Activated CD4-positive, CD25-positive, alpha-beta regulatory T cell (primary cell): ENCODE results near the gene GRIN1.
"Not testable (repeated sequence)": the region's sequence is repeated elsewhere in the genome, so short reads cannot be mapped to it uniquely, and the experiment has no call there.

Experiments
- DNase-seq, 4 experiments: peaks; one replicate each; lab custom pipeline; 2025; lab: John Stamatoyannopoulos, UW

Gene GRIN1

DNA sequence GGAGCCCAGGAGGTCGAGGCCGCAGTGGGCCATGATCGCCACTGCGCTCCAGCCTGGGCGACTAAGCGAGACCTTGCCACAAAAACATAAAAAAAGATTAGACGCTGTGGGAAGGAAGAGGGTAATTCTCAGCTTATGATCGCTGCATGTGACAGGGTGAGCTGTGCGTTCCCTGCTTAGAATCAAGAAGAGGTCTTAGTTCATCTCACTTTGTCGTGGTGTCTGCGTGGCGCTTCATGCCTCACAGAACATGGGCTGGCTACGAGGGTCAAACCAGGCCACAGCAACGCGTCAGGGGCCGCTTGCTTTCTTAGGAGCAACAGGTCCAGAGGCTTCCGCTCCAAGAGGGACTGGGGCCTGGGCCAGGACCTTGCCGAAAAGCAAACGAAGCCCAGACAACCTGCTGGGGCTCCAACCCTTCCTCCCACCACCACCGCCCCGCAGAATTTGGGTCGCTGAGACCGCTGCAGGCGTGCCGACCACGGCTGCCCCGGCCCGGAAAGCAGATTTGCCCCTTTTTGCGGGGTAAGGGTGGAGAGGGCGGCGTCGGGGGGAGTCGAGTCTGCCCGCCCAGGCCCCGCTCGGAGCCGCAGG lies 10.0 kb upstream of the GRIN1 start:
- DNase-seq: no peak

DNA sequence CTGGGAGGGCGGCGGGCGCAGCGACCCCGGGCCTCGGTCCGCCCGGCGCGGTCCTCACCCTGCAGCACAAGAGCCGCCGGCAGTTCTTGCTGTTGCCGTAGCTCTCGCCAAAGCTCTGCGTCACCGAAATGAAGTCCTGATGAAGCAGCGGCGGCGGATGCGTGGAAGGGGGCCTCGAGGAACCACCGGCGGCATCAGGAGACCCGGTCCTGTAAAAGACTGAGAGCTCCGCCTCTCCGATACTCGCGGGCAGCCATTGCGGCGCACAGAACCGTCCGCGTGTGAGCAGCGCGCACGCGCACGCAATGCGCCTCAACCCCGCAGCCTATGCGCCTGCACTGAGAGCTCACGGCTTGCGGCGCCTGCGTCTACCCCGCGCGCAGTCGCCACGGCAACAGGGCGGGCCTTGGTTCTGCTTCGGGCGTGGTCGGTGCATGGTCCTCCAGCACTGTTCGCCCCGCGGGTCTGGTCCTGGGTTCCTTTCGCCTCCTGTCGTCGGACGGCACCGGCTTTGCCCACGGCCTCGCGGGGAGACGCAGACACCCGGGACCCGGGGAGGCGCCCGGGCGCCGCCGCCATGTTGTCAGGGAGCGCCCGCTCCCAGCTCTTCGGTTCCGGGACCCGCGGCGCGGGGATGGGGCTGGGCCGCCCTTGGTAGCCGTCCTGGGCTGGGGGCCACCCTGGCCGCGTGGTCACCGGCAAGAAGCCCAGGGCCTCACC lies 9.3 kb upstream of the GRIN1 start:
- peak; percentile 69 to 88 (median 82) for DNase-seq

DNA sequence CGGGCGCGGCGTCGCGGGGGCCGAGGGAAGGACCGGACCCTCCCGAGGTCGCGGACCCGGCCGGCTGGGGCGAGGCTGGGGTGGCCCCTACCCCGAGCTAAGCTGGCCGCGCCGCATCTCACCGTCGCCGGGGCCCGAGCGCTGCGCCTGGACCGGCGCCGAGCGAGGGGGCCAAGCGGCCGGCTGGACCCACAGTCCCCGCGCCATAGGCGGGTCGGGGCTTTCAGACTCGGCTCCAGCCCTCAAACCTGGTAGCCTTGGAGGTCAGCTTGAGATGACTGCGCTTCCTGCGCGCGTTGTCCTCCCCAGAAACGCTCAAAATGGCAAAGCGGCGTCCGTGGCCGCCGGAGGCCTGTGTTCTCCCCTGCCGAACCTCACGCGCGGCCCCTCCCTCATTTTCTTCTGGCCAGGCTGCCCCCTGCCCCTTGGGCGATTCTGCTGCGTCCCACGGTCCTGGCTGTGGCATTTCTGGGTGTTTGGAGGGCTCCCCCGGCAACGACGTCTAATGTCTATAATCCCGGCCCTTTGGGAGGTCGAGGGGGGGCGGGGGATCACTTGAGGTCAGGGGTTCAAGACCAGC lies 8.7 kb upstream of the GRIN1 start:
- DNase-seq: no peak

DNA sequence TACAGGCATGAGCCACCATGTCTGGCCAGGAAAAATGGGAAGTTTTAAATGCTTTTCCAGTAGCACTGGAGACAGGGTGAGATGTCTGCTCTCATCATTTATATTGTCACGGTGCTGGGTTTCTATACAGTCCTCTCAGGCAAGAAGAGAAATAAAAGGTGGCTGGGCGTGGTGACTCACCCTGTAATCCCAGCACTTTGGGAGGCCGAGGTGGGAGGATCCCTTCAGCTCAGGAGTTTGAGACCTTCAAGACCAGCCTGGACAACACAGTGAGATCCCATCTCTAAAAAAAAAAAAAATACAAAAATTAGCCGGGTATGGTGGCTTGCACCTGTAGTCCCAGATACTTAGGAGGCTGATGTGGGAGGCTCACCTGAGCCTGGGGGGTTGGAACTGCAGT lies 4.8 kb upstream of the GRIN1 start:
- DNase-seq: no peak

DNA sequence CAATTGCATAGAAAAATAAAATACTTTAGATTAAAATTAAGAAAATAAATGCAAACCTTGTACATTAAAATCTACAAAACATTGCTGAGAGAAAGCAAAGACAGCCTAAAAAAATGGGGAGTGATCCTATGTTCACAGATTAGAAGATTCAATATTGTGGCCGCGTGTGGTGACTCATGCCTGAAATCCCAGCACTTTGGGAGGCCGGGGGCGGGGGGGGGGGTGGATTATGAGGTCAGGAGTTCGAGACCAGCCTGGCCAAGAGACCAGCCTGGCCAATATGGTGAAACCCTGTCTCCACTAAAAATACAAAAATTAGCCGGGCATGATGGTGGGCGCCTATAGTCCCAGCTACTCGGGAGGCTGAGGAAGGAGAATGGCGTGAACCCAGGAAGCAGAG lies 3.8 kb upstream of the GRIN1 start:
- not testable (repeated sequence) for DNase-seq

DNA sequence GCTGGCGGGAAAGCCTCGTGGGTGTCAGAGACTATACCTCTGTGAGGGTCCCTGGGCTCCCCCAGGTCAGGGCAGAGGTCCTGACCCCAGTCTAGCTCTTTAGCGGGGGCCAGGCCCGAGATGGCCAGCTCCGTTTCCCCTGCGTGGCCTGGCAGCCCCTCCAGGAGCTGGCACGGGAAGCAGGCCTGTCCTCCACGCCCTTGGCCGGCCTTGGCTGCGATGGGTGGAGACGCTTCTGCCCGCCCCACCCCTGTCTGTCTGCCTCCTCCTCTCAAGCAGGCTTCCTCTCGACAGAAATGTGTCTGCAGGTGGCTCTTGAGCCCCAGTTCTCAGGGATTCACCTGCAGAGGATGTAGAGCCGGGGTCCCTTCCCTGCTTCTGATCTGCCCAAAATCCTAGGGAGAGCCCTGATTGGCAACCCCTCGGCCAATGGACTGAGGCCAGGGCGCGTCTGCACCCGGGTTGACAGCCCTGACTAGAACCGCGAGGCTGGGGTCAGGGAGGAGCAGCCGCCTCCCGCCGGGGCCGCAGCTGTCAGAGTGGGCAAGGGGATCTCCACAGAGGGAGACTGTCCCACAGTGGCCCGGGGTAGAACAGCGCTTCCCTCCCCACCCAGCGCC lies 2.6 kb upstream of the GRIN1 start:
- DNase-seq: no peak

DNA sequence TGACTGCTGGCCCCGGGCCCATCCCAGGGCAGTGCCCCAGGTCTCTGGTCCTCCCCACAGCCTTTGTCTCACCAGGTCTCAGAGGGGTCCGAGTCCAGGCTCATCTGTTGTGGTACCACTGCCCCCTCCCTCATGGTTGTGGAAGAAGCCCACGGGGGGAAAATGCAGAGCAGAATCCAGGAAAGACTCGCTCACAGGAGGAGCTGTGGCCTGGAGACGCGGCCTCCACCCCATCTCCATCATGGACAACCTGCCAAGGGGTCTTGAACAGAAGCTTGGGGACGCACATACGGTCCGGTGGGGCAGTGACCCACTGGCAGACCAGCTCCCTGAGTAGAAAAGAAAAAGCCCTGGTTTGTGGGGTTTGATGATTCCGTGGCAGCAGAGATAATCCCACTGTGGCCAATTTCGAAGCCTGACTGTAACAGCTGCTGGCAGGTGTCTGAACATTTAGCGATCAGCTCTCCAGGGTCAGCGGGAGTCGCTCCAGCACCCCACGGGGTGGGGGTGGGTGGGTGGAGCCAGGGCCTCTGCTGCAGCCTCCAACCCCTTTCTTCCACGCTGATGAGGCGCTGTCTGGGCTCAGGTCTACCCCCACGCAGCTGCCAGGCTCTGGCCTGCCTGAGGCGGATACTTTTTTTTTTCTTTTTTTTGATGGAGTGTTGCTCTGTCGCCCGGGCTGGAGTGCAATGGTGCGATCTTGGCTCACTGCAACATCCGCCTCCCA lies 1.9 kb upstream of the GRIN1 start:
- DNase-seq: no peak

DNA sequence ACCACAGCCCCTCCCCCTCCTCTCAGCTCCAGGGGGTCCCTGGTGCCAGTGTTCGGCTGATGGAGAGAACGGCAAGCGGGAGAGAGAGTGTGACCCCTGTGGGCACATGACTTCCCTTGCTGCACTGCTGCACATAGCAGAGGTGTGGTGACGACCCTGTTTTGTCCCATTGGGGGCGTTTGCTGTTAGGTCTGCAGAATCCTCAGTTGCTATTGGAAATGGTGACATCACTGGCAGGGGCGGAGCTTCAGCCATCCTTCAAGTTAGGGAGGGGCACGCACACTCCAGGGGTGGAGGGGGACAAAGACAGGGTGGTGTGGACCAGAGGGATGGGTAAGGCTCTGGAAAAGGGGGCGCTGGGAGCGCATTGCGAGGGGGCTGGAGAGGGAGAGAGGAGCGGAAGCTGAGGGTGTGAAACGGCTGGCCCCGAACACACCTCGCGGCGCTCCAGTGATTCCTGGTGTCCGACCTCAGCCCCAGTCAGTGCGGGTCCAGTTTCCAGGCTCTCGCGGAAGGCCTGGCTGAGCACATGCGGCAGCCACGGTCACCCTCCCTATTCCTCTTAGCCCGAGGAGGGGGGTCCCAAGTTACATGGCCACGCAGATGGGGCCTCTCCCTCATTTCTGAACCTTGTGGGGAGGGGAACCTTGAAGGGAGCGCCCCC lies 764 bp upstream of the GRIN1 start:
- no peak for DNase-seq

DNA sequence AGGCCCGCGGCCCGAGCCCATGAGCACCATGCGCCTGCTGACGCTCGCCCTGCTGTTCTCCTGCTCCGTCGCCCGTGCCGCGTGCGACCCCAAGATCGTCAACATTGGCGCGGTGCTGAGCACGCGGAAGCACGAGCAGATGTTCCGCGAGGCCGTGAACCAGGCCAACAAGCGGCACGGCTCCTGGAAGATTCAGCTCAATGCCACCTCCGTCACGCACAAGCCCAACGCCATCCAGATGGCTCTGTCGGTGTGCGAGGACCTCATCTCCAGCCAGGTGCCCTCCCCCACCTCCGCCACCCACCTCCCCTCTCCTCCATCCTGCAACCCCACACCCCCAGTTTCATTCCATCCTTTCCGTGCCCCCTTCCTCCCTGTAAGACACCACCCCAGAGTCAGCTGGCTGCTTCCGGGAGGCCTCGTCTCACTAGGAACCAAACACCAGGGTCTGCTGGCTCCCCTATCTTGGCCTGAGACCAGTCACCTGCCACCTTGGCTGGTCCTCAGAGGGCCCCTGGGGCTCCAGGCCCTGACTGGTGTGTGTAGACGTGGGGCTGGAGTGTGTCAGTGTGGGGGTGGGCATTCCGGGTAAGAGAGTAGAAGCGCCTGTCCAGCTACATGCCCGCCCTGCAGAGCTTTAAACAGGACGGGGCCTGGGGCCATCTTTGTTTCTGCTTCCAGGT lies 655 bp downstream of the GRIN1 start:
- no peak for DNase-seq

DNA sequence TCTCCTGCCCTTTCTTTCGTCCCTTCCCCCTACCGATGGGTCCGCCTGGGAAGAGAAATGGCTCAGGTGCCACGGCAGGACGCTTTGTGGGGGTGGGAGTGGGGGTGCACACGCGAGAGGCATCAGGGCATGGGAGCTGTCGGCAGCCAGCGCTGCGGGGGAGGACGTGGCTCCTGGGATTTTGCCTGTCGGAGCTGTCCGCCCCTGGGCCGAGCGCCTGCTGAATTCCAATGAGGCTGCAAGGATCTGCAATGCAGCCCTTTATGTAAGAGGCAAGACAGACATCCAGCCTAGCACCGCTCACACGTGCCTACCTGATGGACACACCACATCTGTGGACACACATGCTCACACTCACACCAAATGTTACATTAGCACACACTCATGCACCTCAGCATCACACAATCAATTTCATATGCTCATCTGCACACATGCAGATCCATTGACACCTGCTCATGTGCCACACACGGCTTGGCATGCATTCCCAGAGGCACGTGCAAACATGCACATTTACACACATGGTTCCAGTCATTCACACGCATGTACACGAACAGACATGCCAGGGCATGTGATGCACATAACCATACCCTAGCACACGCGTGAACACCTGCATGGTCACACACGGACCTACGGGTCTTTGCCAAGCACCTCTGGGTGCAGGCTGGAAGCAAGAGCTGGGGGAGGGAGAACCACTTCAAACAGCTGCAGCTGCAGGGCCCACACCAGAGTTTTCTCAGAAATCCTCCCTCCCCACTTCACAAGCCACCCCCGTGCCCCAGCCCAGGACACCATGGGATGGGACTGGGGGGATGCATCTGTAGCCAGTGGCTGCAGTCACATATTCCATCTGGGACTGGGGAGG lies 1.4 kb downstream of the GRIN1 start:
- DNase-seq: no peak

DNA sequence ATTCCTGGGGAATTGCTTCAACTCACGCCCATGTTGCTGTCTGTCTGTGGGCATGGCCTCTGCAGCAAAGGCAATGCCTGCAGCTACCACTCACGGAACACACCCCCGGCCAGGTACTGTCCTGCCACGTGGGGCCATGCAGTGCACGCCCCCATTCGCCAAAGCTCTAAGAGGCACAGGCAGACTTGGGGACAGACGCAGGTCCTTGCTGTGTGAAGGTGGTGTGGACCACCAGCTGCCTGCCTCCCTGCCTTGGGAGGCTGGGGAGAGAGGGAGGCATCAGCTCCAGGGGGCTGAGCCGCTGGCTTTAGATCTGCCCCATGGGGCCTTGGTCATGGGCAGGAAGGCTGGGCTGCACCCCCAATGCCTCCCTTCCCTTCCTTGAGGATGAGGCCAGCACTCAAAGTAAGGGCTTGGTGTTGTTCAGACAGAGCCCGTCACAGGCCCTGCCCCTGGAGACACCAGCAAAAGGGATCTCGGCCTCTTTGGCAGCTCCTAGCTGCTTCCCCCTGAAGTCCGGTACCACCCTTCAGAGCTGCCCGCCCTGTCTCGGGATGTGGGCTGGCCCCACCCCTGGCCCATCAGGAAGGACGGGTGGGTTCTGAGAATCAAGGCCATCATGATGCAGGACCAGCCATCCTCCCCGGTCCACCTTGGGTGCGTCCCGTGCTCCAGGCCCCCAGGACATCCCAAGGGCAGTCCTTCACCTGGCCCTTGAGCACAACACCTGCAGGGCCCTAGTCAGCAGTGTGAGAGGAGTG lies 2.3 kb downstream of the GRIN1 start:
- no peak for DNase-seq

DNA sequence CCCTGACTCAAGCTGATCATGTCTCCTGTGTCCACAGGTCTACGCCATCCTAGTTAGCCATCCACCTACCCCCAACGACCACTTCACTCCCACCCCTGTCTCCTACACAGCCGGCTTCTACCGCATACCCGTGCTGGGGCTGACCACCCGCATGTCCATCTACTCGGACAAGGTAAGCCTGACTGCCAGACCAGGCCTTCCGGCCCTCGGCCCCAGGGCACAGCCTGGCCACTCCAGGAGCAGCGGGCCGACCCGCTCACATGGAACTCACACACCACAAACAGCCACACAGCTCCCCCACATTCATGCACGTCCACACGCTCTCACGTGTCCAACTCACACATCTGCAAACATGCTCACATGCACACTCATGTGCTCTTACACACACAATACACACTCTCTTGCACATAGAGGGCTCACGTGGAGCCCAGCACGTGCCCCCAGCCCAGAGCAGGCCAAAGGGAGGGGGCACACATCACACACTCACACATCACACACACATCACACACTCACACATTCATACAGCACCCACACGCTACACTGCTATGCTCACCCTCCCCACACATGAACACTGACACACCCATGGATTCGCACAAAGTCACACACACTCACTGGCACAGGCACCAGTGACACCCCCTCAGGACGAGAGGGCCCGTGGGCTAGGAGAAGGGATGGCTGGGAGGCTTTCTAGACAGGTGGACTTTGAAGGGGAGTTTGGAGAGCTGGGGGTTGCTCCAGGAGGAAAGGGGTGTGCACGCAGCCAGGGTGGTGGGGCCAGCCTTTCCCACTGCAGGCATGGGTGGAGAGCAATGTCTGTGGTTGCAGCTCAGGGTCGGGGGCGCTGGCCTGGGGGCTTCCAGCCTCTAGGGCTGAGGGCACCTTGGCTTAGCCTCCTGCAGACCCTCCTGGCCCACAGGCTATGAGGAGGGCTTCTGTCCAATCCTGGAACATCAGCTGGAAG lies 3.3 kb downstream of the GRIN1 start:
- DNase-seq: no peak

DNA sequence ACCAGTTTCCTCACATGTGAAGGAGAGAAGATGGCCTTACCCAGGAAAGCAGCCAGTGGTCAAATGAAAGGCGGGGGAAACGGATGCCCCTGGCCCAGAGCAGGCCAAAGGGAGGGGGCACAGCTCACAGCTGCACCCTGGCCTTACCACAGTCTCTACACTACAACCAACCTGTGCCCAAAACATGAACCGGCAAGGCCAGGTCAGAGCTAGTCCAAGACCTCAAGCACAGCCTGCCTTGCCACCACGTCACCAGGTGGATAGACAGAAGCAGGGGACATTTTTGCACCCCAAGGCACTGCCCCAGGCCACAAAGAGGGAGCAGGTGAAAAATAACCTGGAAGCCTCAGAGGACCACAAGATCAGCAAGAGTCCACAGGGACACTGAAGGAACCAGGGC lies 4.5 kb downstream of the GRIN1 start:
- no peak for DNase-seq

DNA sequence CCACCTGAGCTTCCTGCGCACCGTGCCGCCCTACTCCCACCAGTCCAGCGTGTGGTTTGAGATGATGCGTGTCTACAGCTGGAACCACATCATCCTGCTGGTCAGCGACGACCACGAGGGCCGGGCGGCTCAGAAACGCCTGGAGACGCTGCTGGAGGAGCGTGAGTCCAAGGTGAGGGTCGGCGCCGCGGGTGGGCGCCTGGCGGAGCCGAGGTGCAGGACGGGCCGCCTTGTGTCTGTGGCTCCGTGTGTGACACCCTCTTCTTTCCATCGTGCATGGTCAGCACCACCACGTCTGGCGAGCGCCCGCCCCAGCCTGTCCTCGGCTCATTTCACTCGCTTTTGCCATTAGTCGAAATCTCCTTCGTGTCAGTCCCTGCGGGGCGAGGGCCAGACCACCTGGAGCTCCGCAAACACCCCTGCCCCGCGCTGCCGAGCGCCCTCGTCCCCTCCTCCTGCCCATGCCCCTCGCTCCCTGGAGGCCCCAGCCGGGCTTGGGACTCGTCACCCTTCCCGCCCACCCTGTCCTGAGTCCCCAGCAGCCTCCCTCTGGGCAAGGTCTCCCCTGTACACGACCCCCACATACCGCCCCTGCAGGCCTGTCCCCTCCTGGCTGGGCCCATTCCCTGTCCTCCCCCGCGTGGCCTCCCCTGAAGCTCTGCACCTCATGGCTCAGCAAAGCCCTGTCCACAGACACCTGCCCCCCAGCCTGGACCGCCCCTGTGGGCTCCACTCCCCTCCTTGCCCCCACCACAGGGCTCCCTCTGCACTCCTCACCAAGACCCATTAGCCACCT lies 7.0 kb downstream of the GRIN1 start:
- DNase-seq: no peak

DNA sequence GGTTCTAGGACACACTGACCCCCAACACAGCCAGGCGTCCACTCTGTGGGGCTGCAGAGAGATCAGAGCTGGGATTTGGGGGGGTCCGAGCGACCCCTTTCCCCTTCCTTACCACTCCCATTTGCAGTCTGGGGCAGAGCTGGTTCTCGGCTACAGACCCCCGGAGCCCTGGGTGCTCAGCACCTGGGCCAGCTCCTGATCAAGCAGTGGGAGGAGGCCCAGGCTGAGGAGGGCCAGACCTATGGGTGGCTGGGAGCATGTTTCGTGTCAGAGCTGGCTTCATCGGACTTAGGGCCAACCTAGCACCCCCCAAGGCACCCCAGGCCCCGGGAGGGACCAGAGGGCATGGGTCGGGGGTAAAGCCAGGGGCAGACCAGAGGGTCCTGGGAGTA lies 7.6 kb downstream of the GRIN1 start:
- DNase-seq: no peak

DNA sequence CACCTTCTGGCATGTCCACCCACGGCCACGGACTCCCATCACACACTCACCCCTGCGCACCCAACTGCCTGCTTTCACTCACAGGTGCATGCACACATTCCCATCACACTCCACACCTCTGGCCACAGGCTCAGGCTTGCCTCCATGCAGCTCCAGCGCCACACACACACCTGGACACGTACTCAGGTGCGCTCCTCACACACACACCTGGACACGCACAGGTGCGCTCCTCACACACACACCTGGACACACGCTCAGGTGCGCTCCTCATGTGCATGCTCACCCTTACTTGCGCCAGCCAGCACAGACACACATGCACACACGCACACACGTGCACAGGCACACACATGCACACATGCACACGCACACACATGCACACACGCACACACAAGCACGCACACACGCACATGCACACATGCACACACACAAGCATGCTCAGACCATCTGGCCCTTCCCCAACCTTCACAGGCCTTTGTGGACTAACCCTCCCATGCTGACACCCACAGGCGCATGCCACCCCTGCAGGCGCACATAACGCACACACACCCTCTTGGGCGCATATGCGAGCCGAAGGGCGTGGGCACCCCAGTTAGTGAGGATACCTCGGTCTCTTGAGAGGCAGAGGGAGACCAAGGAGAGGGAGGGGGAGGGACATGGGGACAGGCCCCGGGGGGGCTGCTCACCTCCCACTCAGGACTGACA lies 8.3 kb downstream of the GRIN1 start:
- DNase-seq: no peak

DNA sequence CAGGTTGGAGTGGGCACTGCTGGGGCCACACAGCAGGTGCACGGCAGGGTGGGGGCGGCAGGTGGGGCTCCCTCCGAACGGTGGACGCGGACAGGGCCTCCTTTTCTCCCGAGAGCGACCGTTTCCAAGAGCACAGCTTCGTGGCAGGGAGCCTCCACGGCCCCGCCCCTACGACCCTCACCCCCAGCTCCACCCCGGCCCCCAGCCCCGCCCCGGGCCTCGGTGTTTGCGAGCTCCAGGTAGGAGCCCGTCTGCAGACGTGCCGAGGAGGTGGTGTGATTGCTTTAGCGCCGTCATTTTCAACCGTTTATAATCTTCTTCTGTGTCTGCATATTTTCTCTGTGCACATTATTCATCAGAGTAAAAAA lies 8.8 kb downstream of the GRIN1 start:
- no peak for DNase-seq
